ENCODE results near the gene SGPL1. TPM values are rescaled to one million over a fixed set of nuclear protein-coding genes. Genes with fewer than 3 reads are reported as not detected.

The SGPL1 gene
- total and polyA plus RNA-seq, 10 of the 15 experiments (the other 5 are each of a cell fraction or from before 2014, with no cell fraction given), result 4.9 to 20.7 (median 10.6) TPM

GRCh38 chr10:70803775-70804420, 11.8 kb upstream of the SGPL1 start:
- Histone ChIP-seq H4K20me1 (ENCODE audit: control insufficient read depth, insufficient read depth) (no peaks in the 10 kb centered on the region), H3K79me2 (ENCODE audit: control insufficient read depth, insufficient read depth, low read length) (no peaks in the 10 kb centered on the region), H3K4me2 (ENCODE audit: control insufficient read depth, insufficient read depth) (no peak overlapping the region), H3K9ac (ENCODE audit: control insufficient read depth, insufficient read depth, low read length) (no peak overlapping the region), H3K4me3 (no peak overlapping the region), H3K27ac (ENCODE audit: control insufficient read depth, insufficient read depth) (no peak overlapping the region), H3K9me3 (replicated peaks; ENCODE audit: control insufficient read depth, insufficient read depth, low read length) (no peaks in the 10 kb centered on the region), H3K36me3 (ENCODE audit: control insufficient read depth in 2 of 2, insufficient read depth in 2 of 2, low read length in 1 of 2) (no peaks in the 10 kb centered on the region), H3K4me1 (ENCODE audit: control insufficient read depth, insufficient read depth, low read length) (no peaks in the 10 kb centered on the region), H2AFZ (ENCODE audit: control insufficient read depth, low read depth, low read length) (no peak overlapping the region), H3K27me3 (replicated peaks in 1 of 2; ENCODE audit: control insufficient read depth in 2 of 2, insufficient read depth in 2 of 2, low read length in 1 of 2) (no peaks in the 10 kb centered on the region)
- ChIA-PET SMC1A (ENCODE audit: uncharacterized antibody, unreplicated experiment) (interaction anchor here (1.1 kb wide), 1 partner anchor 245 kb away, joined by 3 read pairs; no protein-coding TSS in a partner anchor), CTCF (no interaction called here), POLR2A (no interaction called here), RAD21 (ENCODE audit: unreplicated experiment) (no interaction called here)
- no TSS peak for BruUV-seq (replicated peaks)
- 85% methylated on average over 2 of the region's 2 CpGs for WGBS (ENCODE audit: insufficient coverage, insufficient replicate concordance, low lambda C conversion rate, missing lambda C conversion rate)
- intact Hi-C loops (cut with micrococcal nuclease; ENCODE audit: unreplicated experiment), result no loop called here
- no peak for DNase-seq (ENCODE audit: low read depth, low spot score)
- no peak for FAIRE-seq
- in situ Hi-C loops (cut with MboI), result no loop called here
- TF ChIP-seq ATF3 (IDR thresholded peaks at IDR 0.05; ENCODE audit: borderline replicate concordance, extremely low read depth, low read depth, low read length), result no peak
- no peak for TF ChIP-seq BCL3 (IDR thresholded peaks at IDR 0.05; ENCODE audit: borderline replicate concordance, insufficient read depth, low read depth, low read length, poor library complexity, severe bottlenecking)
- ATAC-seq, result no peak

- H3K4me1 ChIP-seq (ENCODE audit: control insufficient read depth, insufficient read depth, low read length), result no peaks in the 10 kb centered on the region
- ChIA-PET SMC1A (ENCODE audit: uncharacterized antibody, unreplicated experiment) (no interaction called here), RAD21 (ENCODE audit: unreplicated experiment) (no interaction called here), CTCF (no interaction called here), POLR2A (no interaction called here)
- ATAC-seq (no peak), DNase-seq (ENCODE audit: low read depth, low spot score) (no peak), FAIRE-seq (no peak)
- H3K27me3 ChIP-seq (replicated peaks in 1 of 2; ENCODE audit: control insufficient read depth in 2 of 2, insufficient read depth in 2 of 2, low read length in 1 of 2), result no peaks in the 10 kb centered on the region
- H3K79me2 ChIP-seq (ENCODE audit: control insufficient read depth, insufficient read depth, low read length), result no peaks in the 10 kb centered on the region
- in situ Hi-C loops (cut with MboI) (no loop called here), intact Hi-C loops (cut with micrococcal nuclease; ENCODE audit: unreplicated experiment) (no loop called here)
- H3K4me3 ChIP-seq, result no peak overlapping the region
- no peaks in the 10 kb centered on the region for H4K20me1 ChIP-seq (ENCODE audit: control insufficient read depth, insufficient read depth)
- no peak overlapping the region for H3K9ac ChIP-seq (ENCODE audit: control insufficient read depth, insufficient read depth, low read length)
- 3% methylated on average over 2 of the region's 2 CpGs for WGBS (ENCODE audit: insufficient coverage, insufficient replicate concordance, low lambda C conversion rate, missing lambda C conversion rate)
- no peak overlapping the region for H3K27ac ChIP-seq (ENCODE audit: control insufficient read depth, insufficient read depth)
- H3K36me3 ChIP-seq (ENCODE audit: control insufficient read depth in 2 of 2, insufficient read depth in 2 of 2, low read length in 1 of 2), result no peaks in the 10 kb centered on the region
- H3K4me2 ChIP-seq (ENCODE audit: control insufficient read depth, insufficient read depth), result no peak overlapping the region
- H3K9me3 ChIP-seq (replicated peaks; ENCODE audit: control insufficient read depth, insufficient read depth, low read length), result no peaks in the 10 kb centered on the region
- no TSS peak for BruUV-seq (replicated peaks)
- no peak overlapping the region for H2AFZ ChIP-seq (ENCODE audit: control insufficient read depth, low read depth, low read length)
- TF ChIP-seq HSF1 (IDR thresholded peaks at IDR 0.05; ENCODE audit: low read depth, low read length) (no peak), SMC3 (IDR thresholded peaks at IDR 0.05; ENCODE audit: borderline replicate concordance, low read length) (no peak), E4F1 (IDR thresholded peaks at IDR 0.05; ENCODE audit: borderline replicate concordance, partially characterized antibody) (no peak), GATAD2B (conservative IDR thresholded peaks at IDR 0.05; ENCODE audit: low read depth) (no peak), RAD51 (IDR thresholded peaks at IDR 0.05) (no peak), FOXM1 (IDR thresholded peaks at IDR 0.05; ENCODE audit: low read depth, low read length) (no peak), SIX5 (IDR thresholded peaks at IDR 0.05; ENCODE audit: low read depth, low read length, severe bottlenecking) (no peak), CBX5 (IDR thresholded peaks at IDR 0.05; ENCODE audit: low read depth) (no peak), ATF3 (IDR thresholded peaks at IDR 0.05; ENCODE audit: borderline replicate concordance, extremely low read depth, low read depth, low read length) (no peak)
Observed at GRCh38 chr10:70804421-70804808, 11.3 kb upstream of the SGPL1 start.

Measured in GM12878 (cell line).